IMR-90 (cell line): ENCODE results near the gene LIN9. TPM values are rescaled to one million over a fixed set of nuclear protein-coding genes. Genes with fewer than 3 reads are reported as not detected.

Experiments used
- ATAC-seq: fragments of 200-7000 bp; cut with Tn5 transposase; 2 replicates; pipeline ENCODE4 v1.9.1; 2020; ENCODE audit warnings: low read depth, mild to moderate bottlenecking, moderate library complexity
- BruUV-seq: library from RNA; stranded (reverse); fragments of 400-500 nt; replicated peaks from 2 replicates; lab custom pipeline; 2021; lab: Mats Ljungman, UMichigan
- CTCF ChIA-PET: fragments of 300-600 bp; formaldehyde crosslinking; extraction: SDS; loops from one replicate; lab custom pipeline; 2021; ENCODE audit warnings: antibody characterized with exemption; lab: Yijun Ruan, JAX
- POLR2A ChIA-PET: fragments of 300-600 bp; sonication (Branson Sonifier 250); formaldehyde crosslinking; loops from one replicate; lab custom pipeline; 2022; ENCODE audit warnings: antibody characterized with exemption; ENCODE audit not compliant: unreplicated experiment; lab: Charles Lee
- DNase-seq: peaks from one replicate; pipeline ENCODE4 v3.0.0; 2013
- H2AFZ ChIP-seq: replicated peaks from 2 replicates; pipeline ENCODE3; 2013; ENCODE audit warnings: low read length, mild to moderate bottlenecking; ENCODE audit not compliant: poor library complexity
- H2AK5ac ChIP-seq: 2 replicates; pipeline ENCODE4 v1.6.1; 2013; ENCODE audit warnings: low read depth, low read length, inconsistent platforms
- H2AK9ac ChIP-seq: replicated peaks from 2 replicates; pipeline ENCODE3; 2013; ENCODE audit warnings: mild to moderate bottlenecking, low read depth, low read length, moderate library complexity; ENCODE audit not compliant: poor library complexity
- H2BK120ac ChIP-seq: 2 replicates; pipeline ENCODE4 v1.6.1; 2013; ENCODE audit warnings: low read depth, low read length, inconsistent platforms
- H2BK15ac ChIP-seq: 3 replicates; pipeline ENCODE4 v1.6.1; 2013; ENCODE audit warnings: low read depth, low read length, inconsistent platforms
- H2BK20ac ChIP-seq: 2 replicates; pipeline ENCODE4 v1.6.1; 2013; ENCODE audit warnings: low read depth, mild to moderate bottlenecking, inconsistent platforms, low read length, moderate library complexity
- H2BK5ac ChIP-seq: 2 replicates; pipeline ENCODE4 v1.6.1; 2013; ENCODE audit warnings: mild to moderate bottlenecking, low read depth, low read length, inconsistent platforms; ENCODE audit not compliant: poor library complexity, severe bottlenecking
- H3K14ac ChIP-seq: replicated peaks from 2 replicates; pipeline ENCODE4 v1.6.1; 2013; ENCODE audit warnings: low read depth, low read length, inconsistent platforms
- H3K18ac ChIP-seq: 2 replicates; pipeline ENCODE4 v1.6.1; 2013; ENCODE audit warnings: low read depth, low read length, control low read depth
- H3K23ac ChIP-seq: 2 replicates; pipeline ENCODE4 v1.6.1; 2013; ENCODE audit warnings: low read depth, low read length, inconsistent platforms
- H3K27ac ChIP-seq: 2 replicates; pipeline ENCODE4 v1.5.1; 2013; ENCODE audit warnings: mild to moderate bottlenecking, control low read depth, low read length; ENCODE audit not compliant: insufficient read depth
- H3K27me3 ChIP-seq: 2 replicates; pipeline ENCODE4 v1.6.1; 2013; ENCODE audit warnings: low read length; ENCODE audit not compliant: control insufficient read depth, insufficient read depth
- H3K36me3 ChIP-seq: 2 replicates; pipeline ENCODE4 v1.6.1; 2013; ENCODE audit warnings: low read length, mixed read lengths; ENCODE audit not compliant: control insufficient read depth, insufficient read depth
- H3K4ac ChIP-seq: 2 replicates; pipeline ENCODE4 v1.6.1; 2013; ENCODE audit warnings: low read depth, low read length, inconsistent platforms
- H3K4me1 ChIP-seq: 2 replicates; pipeline ENCODE4 v1.6.1; 2013; ENCODE audit warnings: low read length, mixed read lengths; ENCODE audit not compliant: control insufficient read depth, insufficient read depth
- H3K4me2 ChIP-seq: 2 replicates; pipeline ENCODE4 v1.6.1; 2013; ENCODE audit warnings: low read depth, mild to moderate bottlenecking, control low read depth, low read length, moderate library complexity
- H3K4me3 ChIP-seq: 2 replicates; pipeline ENCODE4 v1.5.1; 2013; ENCODE audit warnings: low read depth, mild to moderate bottlenecking, control low read depth, low read length, moderate library complexity; ENCODE audit not compliant: insufficient read depth
- H3K56ac ChIP-seq: 2 replicates; pipeline ENCODE4 v1.6.1; 2013; ENCODE audit warnings: low read length, inconsistent platforms; ENCODE audit not compliant: insufficient read depth; ENCODE audit errors: extremely low read depth
- H3K79me1 ChIP-seq, 2 experiments: 2 replicates each; pipeline ENCODE4 v1.6.1; 2013; ENCODE audit warnings: low read length in 2 of 2, inconsistent platforms in 1 of 2, low read depth in 1 of 2
- H3K9ac ChIP-seq: 2 replicates; pipeline ENCODE4 v1.6.1; 2013; ENCODE audit warnings: low read depth, low read length, control low read depth
- H3K9me1 ChIP-seq: 2 replicates; pipeline ENCODE4 v1.6.1; 2013; ENCODE audit warnings: low read length, inconsistent platforms; ENCODE audit not compliant: insufficient read depth
- H3K9me3 ChIP-seq: 2 replicates; pipeline ENCODE4 v1.6.1; 2013; ENCODE audit warnings: low read length; ENCODE audit not compliant: control insufficient read depth, insufficient read depth
- H4K20me1 ChIP-seq: 2 replicates; pipeline ENCODE4 v1.6.1; 2013; ENCODE audit warnings: low read length, inconsistent platforms; ENCODE audit not compliant: insufficient read depth
- H4K5ac ChIP-seq: 2 replicates; pipeline ENCODE4 v1.6.1; 2013; ENCODE audit warnings: mild to moderate bottlenecking, low read depth, low read length, control low read depth
- H4K8ac ChIP-seq, 2 experiments: 2 replicates each; pipeline ENCODE4 v1.6.1; 2013; ENCODE audit warnings: low read depth in 2 of 2, low read length in 2 of 2, control low read depth in 1 of 2, inconsistent platforms in 1 of 2
- H4K91ac ChIP-seq: 2 replicates; pipeline ENCODE4 v1.6.1; 2013; ENCODE audit warnings: low read depth, low read length, inconsistent platforms; ENCODE audit not compliant: insufficient read depth
- BHLHE40 ChIP-seq: fragments of 150-350 bp; IDR thresholded peaks from 2 replicates; pipeline ENCODE4 v1.6.1; 2016; ENCODE audit warnings: mild to moderate bottlenecking, low read depth, low read length
- CEBPB ChIP-seq: IDR thresholded peaks from 2 replicates; pipeline ENCODE4 v1.6.1; 2012; ENCODE audit warnings: low read depth, low read length, improper control_type of control experiment
- CHD1 ChIP-seq: IDR thresholded peaks from 2 replicates; pipeline ENCODE4 v1.6.1; 2012; ENCODE audit warnings: low read depth, low read length, improper control_type of control experiment
- FOS ChIP-seq: fragments of 150-350 bp; IDR thresholded peaks from 2 replicates; pipeline ENCODE4 v1.6.1; 2016; ENCODE audit warnings: low read depth, low read length
- MAFK ChIP-seq: IDR thresholded peaks from 2 replicates; pipeline ENCODE4 v1.6.1; 2012; ENCODE audit warnings: low read depth, low read length, improper control_type of control experiment
- MAZ ChIP-seq: IDR thresholded peaks from 2 replicates; pipeline ENCODE4 v1.6.1; 2012; ENCODE audit warnings: low read depth, mild to moderate bottlenecking, low read length, improper control_type of control experiment, moderate library complexity, borderline replicate concordance
- MXI1 ChIP-seq: IDR thresholded peaks from 2 replicates; pipeline ENCODE4 v1.6.1; 2012; ENCODE audit warnings: low read depth, mild to moderate bottlenecking, low read length, moderate library complexity, borderline replicate concordance
- NFE2L2 ChIP-seq: fragments of 150-350 bp; IDR thresholded peaks from 2 replicates; pipeline ENCODE4 v1.6.1; 2016; ENCODE audit warnings: low read depth, mild to moderate bottlenecking, low read length
- POLR2A ChIP-seq: IDR thresholded peaks from 2 replicates; pipeline ENCODE4 v1.6.1; 2012; ENCODE audit warnings: mild to moderate bottlenecking, low read depth, low read length
- RAD21 ChIP-seq: IDR thresholded peaks from 2 replicates; pipeline ENCODE4 v1.6.1; 2012; ENCODE audit warnings: low read length, improper control_type of control experiment
- RCOR1 ChIP-seq: IDR thresholded peaks from 2 replicates; pipeline ENCODE4 v1.6.1; 2012; ENCODE audit warnings: mild to moderate bottlenecking, low read length, improper control_type of control experiment; ENCODE audit not compliant: insufficient replicate concordance
- RFX5 ChIP-seq: IDR thresholded peaks from 2 replicates; pipeline ENCODE4 v1.8.0; 2012; ENCODE audit warnings: low read depth, mild to moderate bottlenecking, low read length, moderate library complexity
- SMC3 ChIP-seq: fragments of 150-350 bp; IDR thresholded peaks from 2 replicates; pipeline ENCODE4 v1.6.1; 2016; ENCODE audit warnings: low read depth, mild to moderate bottlenecking, antibody characterized with exemption, low read length, moderate library complexity
- WGBS, 2 experiments: methylation state at CpG; one replicate each; pipeline versions ENCODE4 v1.1.5 to v1.1.7; 2013; ENCODE audit warnings: missing lambda C conversion rate in 2 of 2; ENCODE audit not compliant: insufficient read length in 1 of 2; ENCODE audit errors: extremely low coverage in 2 of 2; 5-methylcytosine and 5-hydroxymethylcytosine counted together
- dilution Hi-C: fragments of 300-500 bp; cut with HindIII; formaldehyde crosslinking; loops from one replicate; pipeline ENCODE4 v1.14.3; 2018; ENCODE audit warnings: low sequenced_read_pairs; ENCODE audit not compliant: unreplicated experiment
- in situ Hi-C: fragments of 300-500 bp; cut with MboI; formaldehyde crosslinking; loops from 3 replicates; pipeline ENCODE4 v1.14.3; 2019; ENCODE audit warnings: low sequenced_read_pairs, inconsistent platforms, mixed read lengths
- intact Hi-C: fragments of 100-400 bp; cut with micrococcal nuclease; formaldehyde crosslinking; loops from 2 replicates; pipeline ENCODE4 v1.10.0; 2022
- polyA plus RNA-seq, 3 experiments: library from polyadenylated mRNA; depleted of rRNA; stranded (reverse); fragments of >200 nt; gene quantifications; 2 replicates each; pipeline ENCODE4 v1.2.3, GENCODE V29; 2012; ENCODE audit warnings: low replicate concordance in 1 of 3
- total RNA-seq: library from RNA; depleted of rRNA; stranded (reverse); fragments of >200 nt; gene quantifications from 2 replicates; pipeline ENCODE4 v1.2.3, GENCODE V29; 2012
- TF ChIP-seq, protein P1 (sequence below): conservative IDR thresholded peaks from 2 replicates; pipeline ENCODE4 v1.5.1; 2012; ENCODE audit warnings: mild to moderate bottlenecking, low read depth, low read length, improper control_type of control experiment
- TF ChIP-seq, protein P2 (sequence below): fragments of 150-350 bp; IDR thresholded peaks from 2 replicates; pipeline ENCODE4 v1.6.1; 2017; ENCODE audit warnings: mild to moderate bottlenecking, antibody characterized with exemption, low read length, low read depth
- TF ChIP-seq, protein P3 (sequence below): fragments of 150-350 bp; IDR thresholded peaks from 2 replicates; pipeline ENCODE4 v1.6.1; 2016; ENCODE audit warnings: low read depth, mild to moderate bottlenecking, low read length, moderate library complexity, borderline replicate concordance

Gene LIN9
- total and polyA plus RNA-seq, 2 of the 4 experiments (the other 2 are of a cell fraction): 2.3 to 3.9 TPM

DNA sequence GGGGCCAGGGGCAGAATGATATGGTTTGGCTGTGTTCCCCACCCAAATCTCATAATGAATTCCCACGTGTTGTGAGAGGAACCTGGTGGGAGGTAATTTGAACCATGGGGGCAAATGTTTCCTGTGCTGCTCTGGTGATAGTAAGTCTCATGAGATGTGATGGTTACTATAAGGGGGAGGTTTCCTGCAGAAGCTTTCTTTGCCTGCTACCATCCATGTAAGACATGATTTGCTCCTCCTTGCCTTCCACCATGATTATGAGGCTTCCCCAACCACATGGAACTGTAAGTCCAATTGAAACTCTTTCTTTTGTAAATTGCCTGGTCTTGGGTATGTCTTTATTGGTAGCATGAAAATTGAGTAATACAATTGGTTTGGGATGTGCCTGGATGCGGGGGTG lies 33.7 kb upstream of the LIN9 start:
- no TSS peak for BruUV-seq
- Histone ChIP-seq H3K23ac (no peak overlapping the region), H3K36me3 (no peaks in the 10 kb centered on the region), H3K27ac (no peak overlapping the region), H2BK20ac (no peak overlapping the region), H2AFZ (no peak overlapping the region), H3K4ac (no peak overlapping the region), H3K79me1 (no peaks in the 10 kb centered on the region), H3K9ac (no peak overlapping the region), H2AK5ac (no peak overlapping the region), H2BK5ac (no peak overlapping the region), H2AK9ac (no peak overlapping the region), H4K20me1 (no peaks in the 10 kb centered on the region), H2BK120ac (no peak overlapping the region), H3K4me1 (no peaks in the 10 kb centered on the region), H3K18ac (no peak overlapping the region), H3K27me3 (no peaks in the 10 kb centered on the region), H3K9me3 (no peaks in the 10 kb centered on the region), H4K91ac (no peak overlapping the region), H4K8ac (no peak overlapping the region), H3K56ac (no peak overlapping the region), H3K4me2 (no peak overlapping the region), H4K5ac (no peak overlapping the region), H2BK15ac (no peak overlapping the region), H3K4me3 (no peak overlapping the region), H3K9me1 (no peaks in the 10 kb centered on the region), H3K14ac (no peak overlapping the region)
- ATAC-seq (no peak), DNase-seq (no peak)
- in situ Hi-C loops (no loop called here), dilution Hi-C loops (no loop called here), intact Hi-C loops (no loop called here)
- no peak for TF ChIP-seq RCOR1
- TF ChIP-seq MAZ: no peak
- TF ChIP-seq CHD1: no peak
- no peak for TF ChIP-seq NFE2L2
- no peak for TF ChIP-seq SMC3
- TF ChIP-seq FOS: no peak
- TF ChIP-seq, protein P1, sequence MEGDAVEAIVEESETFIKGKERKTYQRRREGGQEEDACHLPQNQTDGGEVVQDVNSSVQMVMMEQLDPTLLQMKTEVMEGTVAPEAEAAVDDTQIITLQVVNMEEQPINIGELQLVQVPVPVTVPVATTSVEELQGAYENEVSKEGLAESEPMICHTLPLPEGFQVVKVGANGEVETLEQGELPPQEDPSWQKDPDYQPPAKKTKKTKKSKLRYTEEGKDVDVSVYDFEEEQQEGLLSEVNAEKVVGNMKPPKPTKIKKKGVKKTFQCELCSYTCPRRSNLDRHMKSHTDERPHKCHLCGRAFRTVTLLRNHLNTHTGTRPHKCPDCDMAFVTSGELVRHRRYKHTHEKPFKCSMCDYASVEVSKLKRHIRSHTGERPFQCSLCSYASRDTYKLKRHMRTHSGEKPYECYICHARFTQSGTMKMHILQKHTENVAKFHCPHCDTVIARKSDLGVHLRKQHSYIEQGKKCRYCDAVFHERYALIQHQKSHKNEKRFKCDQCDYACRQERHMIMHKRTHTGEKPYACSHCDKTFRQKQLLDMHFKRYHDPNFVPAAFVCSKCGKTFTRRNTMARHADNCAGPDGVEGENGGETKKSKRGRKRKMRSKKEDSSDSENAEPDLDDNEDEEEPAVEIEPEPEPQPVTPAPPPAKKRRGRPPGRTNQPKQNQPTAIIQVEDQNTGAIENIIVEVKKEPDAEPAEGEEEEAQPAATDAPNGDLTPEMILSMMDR: no peak
- TF ChIP-seq, protein P2, sequence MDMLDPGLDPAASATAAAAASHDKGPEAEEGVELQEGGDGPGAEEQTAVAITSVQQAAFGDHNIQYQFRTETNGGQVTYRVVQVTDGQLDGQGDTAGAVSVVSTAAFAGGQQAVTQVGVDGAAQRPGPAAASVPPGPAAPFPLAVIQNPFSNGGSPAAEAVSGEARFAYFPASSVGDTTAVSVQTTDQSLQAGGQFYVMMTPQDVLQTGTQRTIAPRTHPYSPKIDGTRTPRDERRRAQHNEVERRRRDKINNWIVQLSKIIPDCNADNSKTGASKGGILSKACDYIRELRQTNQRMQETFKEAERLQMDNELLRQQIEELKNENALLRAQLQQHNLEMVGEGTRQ: no peak
- TF ChIP-seq CEBPB: no peak
- TF ChIP-seq BHLHE40: no peak
- TF ChIP-seq, protein P3, sequence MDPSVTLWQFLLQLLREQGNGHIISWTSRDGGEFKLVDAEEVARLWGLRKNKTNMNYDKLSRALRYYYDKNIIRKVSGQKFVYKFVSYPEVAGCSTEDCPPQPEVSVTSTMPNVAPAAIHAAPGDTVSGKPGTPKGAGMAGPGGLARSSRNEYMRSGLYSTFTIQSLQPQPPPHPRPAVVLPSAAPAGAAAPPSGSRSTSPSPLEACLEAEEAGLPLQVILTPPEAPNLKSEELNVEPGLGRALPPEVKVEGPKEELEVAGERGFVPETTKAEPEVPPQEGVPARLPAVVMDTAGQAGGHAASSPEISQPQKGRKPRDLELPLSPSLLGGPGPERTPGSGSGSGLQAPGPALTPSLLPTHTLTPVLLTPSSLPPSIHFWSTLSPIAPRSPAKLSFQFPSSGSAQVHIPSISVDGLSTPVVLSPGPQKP: no peak
- TF ChIP-seq RFX5: no peak
- TF ChIP-seq POLR2A: no peak
- no peak for TF ChIP-seq MXI1
- no peak for TF ChIP-seq MAFK
- TF ChIP-seq RAD21: no peak
- no CpG with 5 or more reads among the region's 2 CpGs for WGBS, 2 experiments
- POLR2A ChIA-PET: no interaction called here
- CTCF ChIA-PET: no interaction called here
